Mesenchymal stem cell (in vitro differentiated cells and primary cell): ENCODE results near the gene GRM7.

Experiments
- DNase-seq: peaks from one replicate; pipeline ENCODE4 v3.0.0-alpha.2; 2013
- H2AFZ ChIP-seq: one replicate; pipeline ENCODE4 v1.6.1; 2013; ENCODE audit warnings: low read depth, mild to moderate bottlenecking, control low read depth, inconsistent platforms, low read length, moderate library complexity
- H2AK5ac ChIP-seq: 2 replicates; pipeline ENCODE4 v1.6.1; 2013; ENCODE audit warnings: low read length, moderate library complexity, mild to moderate bottlenecking, inconsistent platforms; ENCODE audit not compliant: severe bottlenecking
- H2BK120ac ChIP-seq: one replicate; pipeline ENCODE4 v1.6.1; 2013; ENCODE audit warnings: low read depth, mild to moderate bottlenecking, inconsistent platforms, low read length, moderate library complexity
- H2BK12ac ChIP-seq, 2 experiments: one replicate each; pipeline ENCODE4 v1.6.1; 2013; ENCODE audit warnings: inconsistent platforms in 2 of 2, low read length in 2 of 2, mild to moderate bottlenecking in 2 of 2, moderate library complexity in 2 of 2, control low read depth in 1 of 2
- H2BK15ac ChIP-seq: one replicate; pipeline ENCODE4 v1.6.1; 2013; ENCODE audit warnings: mild to moderate bottlenecking, low read depth, inconsistent platforms; ENCODE audit not compliant: poor library complexity, severe bottlenecking
- H2BK5ac ChIP-seq: 2 replicates; pipeline ENCODE4 v1.6.1; 2013; ENCODE audit warnings: low read depth, mild to moderate bottlenecking, low read length, control low read depth, inconsistent platforms; ENCODE audit not compliant: poor library complexity, severe bottlenecking
- H3K14ac ChIP-seq, 2 experiments: one replicate each; pipeline ENCODE4 v1.6.1; 2013; ENCODE audit warnings: inconsistent platforms in 2 of 2, low read length in 2 of 2, control low read depth in 1 of 2, mild to moderate bottlenecking in 1 of 2, moderate library complexity in 1 of 2
- H3K18ac ChIP-seq, 2 experiments: one replicate each; pipeline ENCODE4 v1.6.1; 2013; ENCODE audit warnings: inconsistent platforms in 2 of 2, low read length in 2 of 2, control low read depth in 1 of 2, low read depth in 1 of 2, mild to moderate bottlenecking in 1 of 2
- H3K23ac ChIP-seq, 2 experiments: one replicate each; pipeline ENCODE4 v1.6.1; 2013; ENCODE audit warnings: inconsistent platforms in 2 of 2, low read length in 2 of 2, mild to moderate bottlenecking in 2 of 2, moderate library complexity in 2 of 2, control low read depth in 1 of 2
- H3K27ac ChIP-seq: 2 replicates; pipeline ENCODE4 v1.5.1; 2013; ENCODE audit warnings: mild to moderate bottlenecking, moderate library complexity, low read length, control low read depth, inconsistent platforms; ENCODE audit not compliant: poor library complexity, severe bottlenecking
- H3K27me3 ChIP-seq, 2 experiments: 2 replicates each; pipeline versions ENCODE4 v1.6.1 to v1.7.0; 2013; ENCODE audit warnings: low read length in 2 of 2, mild to moderate bottlenecking in 2 of 2, moderate library complexity in 2 of 2, control low read depth in 1 of 2, inconsistent platforms in 1 of 2; ENCODE audit not compliant: control insufficient read depth in 1 of 2, insufficient read depth in 1 of 2
- H3K36me3 ChIP-seq, 2 experiments: 2 replicates each; pipeline versions ENCODE4 v1.6.1 to v1.7.0; 2013; ENCODE audit warnings: low read length in 2 of 2, control low read depth in 1 of 2, inconsistent platforms in 1 of 2, low read depth in 1 of 2, mild to moderate bottlenecking in 1 of 2; ENCODE audit not compliant: insufficient read depth in 2 of 2, control insufficient read depth in 1 of 2
- H3K4ac ChIP-seq, 2 experiments: one replicate each; pipeline ENCODE4 v1.6.1; 2013; ENCODE audit warnings: inconsistent platforms in 2 of 2, low read length in 2 of 2, mild to moderate bottlenecking in 2 of 2, moderate library complexity in 2 of 2, control low read depth in 1 of 2, low read depth in 1 of 2
- H3K4me1 ChIP-seq: 2 replicates; pipeline ENCODE4 v1.6.1; 2013; ENCODE audit warnings: low read depth, low read length, control low read depth; ENCODE audit not compliant: control insufficient read depth, insufficient read depth
- H3K4me2 ChIP-seq: 2 replicates; pipeline ENCODE4 v1.6.1; 2013; ENCODE audit warnings: low read length, mild to moderate bottlenecking, inconsistent platforms; ENCODE audit not compliant: poor library complexity, severe bottlenecking
- H3K4me3 ChIP-seq, 2 experiments: 2 replicates each; pipeline versions ENCODE4 v1.5.1 to v1.7.0; 2013; ENCODE audit warnings: low read length in 2 of 2, mild to moderate bottlenecking in 2 of 2, control low read depth in 1 of 2, low read depth in 1 of 2; ENCODE audit not compliant: insufficient read depth in 1 of 2
- H3K79me1 ChIP-seq: replicated peaks from 2 replicates; pipeline ENCODE4 v1.6.1; 2013; ENCODE audit warnings: mild to moderate bottlenecking, control low read depth, low read length, inconsistent platforms; ENCODE audit not compliant: poor library complexity, severe bottlenecking
- H3K9ac ChIP-seq: 2 replicates; pipeline ENCODE4 v1.7.0; 2013; ENCODE audit warnings: mild to moderate bottlenecking, low read length, moderate library complexity
- H3K9me3 ChIP-seq: 2 replicates; pipeline ENCODE4 v1.7.0; 2013; ENCODE audit warnings: mild to moderate bottlenecking, low read length; ENCODE audit not compliant: control insufficient read depth
- H4K8ac ChIP-seq: one replicate; pipeline ENCODE4 v1.6.1; 2013; ENCODE audit warnings: inconsistent platforms, mild to moderate bottlenecking, low read length, moderate library complexity
- H4K91ac ChIP-seq: one replicate; pipeline ENCODE4 v1.6.1; 2013; ENCODE audit warnings: mild to moderate bottlenecking, low read length, inconsistent platforms
- WGBS: methylation state at CpG from one replicate; pipeline ENCODE4 v1.1.7; 2013; ENCODE audit warnings: mixed read lengths; 5-methylcytosine and 5-hydroxymethylcytosine counted together

Gene GRM7

DNA sequence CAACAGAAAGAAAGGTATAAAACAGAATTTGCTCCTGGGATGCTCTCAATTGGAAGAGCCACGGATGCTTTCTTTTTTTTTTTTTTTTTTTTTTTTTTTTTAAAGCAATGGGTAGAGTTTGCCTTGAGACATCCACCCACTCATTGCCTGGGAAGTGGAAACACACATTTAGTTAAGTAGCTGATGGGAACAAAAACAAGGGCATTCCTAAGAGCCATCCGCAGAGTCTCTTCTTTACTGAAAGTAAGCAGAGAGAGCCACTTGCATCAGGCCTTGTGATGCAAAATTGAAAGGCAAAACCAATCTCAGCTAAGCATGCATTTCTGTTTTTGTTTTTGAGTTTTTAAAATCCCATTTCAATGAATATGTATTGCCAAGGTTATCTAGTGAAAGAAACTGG lies 852.8 kb downstream of the GRM7 start:
- H3K14ac ChIP-seq, result no peak overlapping the region
- no peaks in the 10 kb centered on the region for H3K27me3 ChIP-seq
- WGBS, result 66% methylated on average over 2 of the region's 2 CpGs
- H2BK15ac ChIP-seq, result no peak overlapping the region
- no peaks in the 10 kb centered on the region for H3K79me1 ChIP-seq
- no peak overlapping the region for H2BK120ac ChIP-seq
- no peak overlapping the region for H2AK5ac ChIP-seq
- no peak overlapping the region for H2AFZ ChIP-seq
- no peak overlapping the region for H3K4me3 ChIP-seq
- no peak overlapping the region for H4K91ac ChIP-seq
- no peak overlapping the region for H4K8ac ChIP-seq
- H3K9me3 ChIP-seq, result no peaks in the 10 kb centered on the region
- no peak overlapping the region for H3K27ac ChIP-seq
- no peaks in the 10 kb centered on the region for H3K4me1 ChIP-seq
- no peak for DNase-seq
- H3K18ac ChIP-seq, result no peak overlapping the region
- no peak overlapping the region for H2BK12ac ChIP-seq
- no peak overlapping the region for H3K4ac ChIP-seq
- H3K9ac ChIP-seq, result no peak overlapping the region
- H2BK5ac ChIP-seq, result no peak overlapping the region
- no peak overlapping the region for H3K23ac ChIP-seq
- H3K4me2 ChIP-seq, result no peak overlapping the region
- H3K36me3 ChIP-seq, result no peaks in the 10 kb centered on the region

DNA sequence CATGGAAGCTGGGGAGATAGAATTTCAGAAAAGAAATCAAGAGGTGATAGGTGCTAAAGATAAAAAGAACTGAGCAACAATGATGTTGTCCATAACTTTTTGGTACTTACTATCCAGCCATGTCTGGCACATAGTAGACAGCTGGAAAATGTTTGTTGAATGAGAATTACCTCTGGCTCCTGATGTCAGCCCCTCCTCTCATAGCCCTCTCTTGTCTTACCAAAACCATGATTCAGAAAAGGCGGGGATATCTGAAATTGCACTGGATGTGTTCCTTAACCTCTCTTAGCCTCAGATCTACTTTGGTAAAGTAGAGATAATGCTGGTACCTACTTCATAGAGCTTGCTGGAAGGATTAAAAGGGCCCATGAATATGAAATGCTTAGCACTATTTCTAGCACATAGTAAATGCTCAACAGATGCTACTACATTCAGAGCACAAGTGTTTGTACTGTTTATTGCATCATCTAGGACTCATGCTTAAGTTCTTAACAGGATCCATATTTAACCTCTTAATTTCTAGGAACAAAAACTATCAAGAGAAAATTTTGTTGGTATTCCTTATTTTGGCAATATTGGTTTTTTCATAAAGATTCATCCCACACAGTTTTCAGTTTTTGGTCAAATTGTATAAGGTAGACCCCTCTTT lies 859.9 kb downstream of the GRM7 start:
- Histone ChIP-seq H3K36me3 (no peaks in the 10 kb centered on the region), H3K27ac (no peak overlapping the region), H3K23ac (no peak overlapping the region), H2AFZ (no peak overlapping the region), H3K9ac (no peak overlapping the region), H3K4me2 (no peak overlapping the region), H2BK120ac (no peak overlapping the region), H3K9me3 (no peaks in the 10 kb centered on the region), H3K4ac (no peak overlapping the region), H3K27me3 (no peaks in the 10 kb centered on the region), H4K8ac (no peak overlapping the region), H3K4me3 (no peak overlapping the region), H3K79me1 (no peaks in the 10 kb centered on the region), H4K91ac (no peak overlapping the region), H2BK5ac (no peak overlapping the region), H2BK15ac (no peak overlapping the region), H3K18ac (no peak overlapping the region), H2BK12ac (no peak overlapping the region), H3K14ac (no peak overlapping the region), H2AK5ac (no peak overlapping the region), H3K4me1 (no peaks in the 10 kb centered on the region)
- DNase-seq, result no peak
- no CpG with 5 or more reads among the region's 1 CpG for WGBS

- H2BK5ac ChIP-seq, result no peak overlapping the region
- no peaks in the 10 kb centered on the region for H3K79me1 ChIP-seq
- no peak overlapping the region for H3K14ac ChIP-seq
- no peak overlapping the region for H2BK12ac ChIP-seq
- no peak overlapping the region for H3K27ac ChIP-seq
- no peak overlapping the region for H3K18ac ChIP-seq
- no peak for DNase-seq
- no peak overlapping the region for H3K23ac ChIP-seq
- H3K9me3 ChIP-seq, result no peaks in the 10 kb centered on the region
- H2AK5ac ChIP-seq, result no peak overlapping the region
- H3K4me3 ChIP-seq, result no peak overlapping the region
- H3K9ac ChIP-seq, result no peak overlapping the region
- WGBS, result no CpG with 5 or more reads among the region's 5 CpGs
- no peaks in the 10 kb centered on the region for H3K36me3 ChIP-seq
- H2AFZ ChIP-seq, result no peak overlapping the region
- H2BK120ac ChIP-seq, result no peak overlapping the region
- H3K4ac ChIP-seq, result no peak overlapping the region
- no peaks in the 10 kb centered on the region for H3K4me1 ChIP-seq
- no peak overlapping the region for H4K8ac ChIP-seq
- H4K91ac ChIP-seq, result no peak overlapping the region
- H2BK15ac ChIP-seq, result no peak overlapping the region
- H3K4me2 ChIP-seq, result no peak overlapping the region
- no peaks in the 10 kb centered on the region for H3K27me3 ChIP-seq
These were observed 861.0 kb downstream of the GRM7 start for GRCh38 chr3:7721869-7722268.

DNA sequence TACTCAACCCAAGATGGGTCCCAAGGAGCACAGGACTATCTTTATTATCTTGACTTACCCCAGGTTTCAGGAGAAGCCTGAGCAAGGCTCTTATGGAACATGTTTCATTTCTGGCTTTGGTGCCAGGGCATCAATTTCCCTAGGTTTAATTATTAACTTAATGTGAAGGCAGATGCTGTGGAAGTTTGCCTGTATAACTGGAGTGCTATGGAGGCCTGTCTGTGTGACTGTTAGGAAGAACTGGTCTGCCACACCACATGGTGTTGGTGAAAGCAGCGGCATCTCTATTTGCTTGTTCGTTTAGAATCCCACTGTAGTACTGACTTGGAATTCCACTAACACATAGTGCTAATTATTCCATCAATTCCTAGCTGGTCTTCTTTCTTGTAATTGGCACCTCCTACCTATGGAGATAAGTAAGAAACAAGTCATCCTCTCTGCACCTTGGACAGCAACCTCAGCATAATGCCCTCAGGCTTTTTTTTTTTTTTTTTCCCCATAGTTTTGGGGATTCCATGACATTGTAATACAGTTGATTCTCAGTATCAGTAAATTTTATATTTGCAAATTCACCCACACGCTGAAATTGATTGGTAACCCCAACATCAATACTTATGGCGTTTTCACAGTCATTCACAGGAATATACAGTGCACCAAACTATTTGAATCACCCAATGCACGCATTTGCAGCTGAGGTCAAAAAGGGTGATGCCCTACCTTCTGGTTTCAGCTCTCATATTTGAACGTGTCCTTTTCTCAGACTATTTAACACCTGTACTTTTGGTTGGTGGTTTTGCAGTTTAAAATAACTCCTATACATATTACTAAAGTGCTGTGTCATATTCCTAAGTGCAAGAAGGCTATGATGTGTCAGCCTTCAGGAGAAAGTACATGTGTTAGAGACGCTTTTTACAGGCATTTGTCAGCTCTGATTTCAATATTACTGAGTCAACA lies 867.9 kb downstream of the GRM7 start:
- Histone ChIP-seq H2AK5ac (no peak overlapping the region), H3K23ac (no peak overlapping the region), H3K27ac (no peak overlapping the region), H2AFZ (no peak overlapping the region), H3K18ac (no peak overlapping the region), H3K4ac (no peak overlapping the region), H3K9ac (no peak overlapping the region), H2BK12ac (no peak overlapping the region), H3K4me2 (no peak overlapping the region), H3K36me3 (no peaks in the 10 kb centered on the region), H3K4me3 (no peak overlapping the region), H4K8ac (no peak overlapping the region), H4K91ac (no peak overlapping the region), H3K9me3 (no peaks in the 10 kb centered on the region), H3K14ac (no peak overlapping the region), H3K4me1 (no peaks in the 10 kb centered on the region), H3K79me1 (no peaks in the 10 kb centered on the region), H2BK120ac (no peak overlapping the region), H2BK5ac (no peak overlapping the region), H2BK15ac (no peak overlapping the region), H3K27me3 (no peaks in the 10 kb centered on the region)
- no peak for DNase-seq
- 86% methylated on average over 5 of the region's 7 CpGs for WGBS
